ENCODE data around the gene ALOX15B.

The ALOX15B gene

GRCh38 chr17:8038954-8039610, at the start of gene ALOX15B:
Gene ALOX15B (plus strand): TSS chr17:8039059. CDS start chr17:8039156, 97 bp downstream.
- DNase-seq (ENCODE audit: low read depth in 2 of 3, low spot score in 1 of 3), result no peak

- DNase-seq (ENCODE audit: low read depth in 2 of 3, low spot score in 1 of 3), result peak; percentile 83 to 97 (median 89)
Observed at GRCh38 chr17:7989781-7990655, 48.8 kb upstream of the ALOX15B start.

GRCh38 chr17:7992516-7992915, 46.3 kb upstream of the ALOX15B start:
- DNase-seq (ENCODE audit: low read depth in 2 of 3, low spot score in 1 of 3), result no peak

GRCh38 chr17:7992924-7993323, 45.9 kb upstream of the ALOX15B start:
- DNase-seq (ENCODE audit: low read depth in 2 of 3, low spot score in 1 of 3), result no peak

- no peak for DNase-seq (ENCODE audit: low read depth in 2 of 3, low spot score in 1 of 3)
Observed at GRCh38 chr17:7993972-7994589, 44.8 kb upstream of the ALOX15B start.

- no peak for DNase-seq (ENCODE audit: low read depth in 2 of 3, low spot score in 1 of 3)
Observed at GRCh38 chr17:7995724-7996123, 43.1 kb upstream of the ALOX15B start.

- DNase-seq (ENCODE audit: low read depth in 2 of 3, low spot score in 1 of 3), result no peak
Observed at GRCh38 chr17:7997186-7997585, 41.7 kb upstream of the ALOX15B start.

GRCh38 chr17:8001976-8002720, 36.7 kb upstream of the ALOX15B start, which contains the start of gene GUCY2D:
Gene GUCY2D (plus strand): TSS chr17:8002615. CDS start chr17:8003048, 433 bp downstream.
- no peak for DNase-seq (ENCODE audit: low read depth in 2 of 3, low spot score in 1 of 3)

GRCh38 chr17:8002721-8003593, 35.9 kb upstream of the ALOX15B start:
- no peak for DNase-seq (ENCODE audit: low read depth in 2 of 3, low spot score in 1 of 3)

GRCh38 chr17:8003594-8004181, 35.2 kb upstream of the ALOX15B start:
- no peak for DNase-seq (ENCODE audit: low read depth in 2 of 3, low spot score in 1 of 3)

GRCh38 chr17:8004899-8005298, 34.0 kb upstream of the ALOX15B start:
- no peak for DNase-seq (ENCODE audit: low read depth in 2 of 3, low spot score in 1 of 3)

GRCh38 chr17:8005357-8005756, 33.5 kb upstream of the ALOX15B start:
- DNase-seq (ENCODE audit: low read depth in 2 of 3, low spot score in 1 of 3), result no peak

GRCh38 chr17:8005967-8006730, 32.7 kb upstream of the ALOX15B start:
- no peak for DNase-seq (ENCODE audit: low read depth in 2 of 3, low spot score in 1 of 3)

GRCh38 chr17:8006836-8007680, 31.8 kb upstream of the ALOX15B start:
- no peak for DNase-seq (ENCODE audit: low read depth in 2 of 3, low spot score in 1 of 3)

- no peak for DNase-seq (ENCODE audit: low read depth in 2 of 3, low spot score in 1 of 3)
Observed at GRCh38 chr17:8007836-8008235, 31.0 kb upstream of the ALOX15B start.

- DNase-seq (ENCODE audit: low read depth in 2 of 3, low spot score in 1 of 3), result no peak
Observed at GRCh38 chr17:8012045-8012580, 26.7 kb upstream of the ALOX15B start.

- DNase-seq (ENCODE audit: low read depth in 2 of 3, low spot score in 1 of 3), result no peak
Observed at GRCh38 chr17:8012996-8013640, 25.7 kb upstream of the ALOX15B start.

Measured in stimulated activated CD4-positive, alpha-beta T cell treated with anti-CD3 and anti-CD28 coated beads, Interleukin-12 subunit alpha, Interleukin-12 subunit beta, amount 100 ng/mL, for 48 hours (primary cell).